HEK293 (cell line): Measurements from ENCODE around the gene CHIT1.
A peak's percentile ranks its signal among the peaks of the same experiment; 100 is the strongest.

Source experiments
- CTCF ChIA-PET: fragments of 350-600 bp; formaldehyde crosslinking; extraction: SDS; loops from one replicate; lab custom pipeline; 2021; ENCODE audit warnings: antibody characterized with exemption; lab: Yijun Ruan, JAX
- POLR2A ChIA-PET: fragments of 300-600 bp; formaldehyde crosslinking; extraction: SDS; loops from one replicate; lab custom pipeline; 2020; ENCODE audit warnings: antibody characterized with exemption, inconsistent platforms; lab: Yijun Ruan, JAX
- H3K27ac ChIP-seq: fragments of 200-500 bp; sonication (Bioruptor generic); 2 replicates; pipeline ENCODE4 v1.5.1; 2014; ENCODE audit warnings: low read depth, low read length, control low read depth, inconsistent platforms; ENCODE audit errors: extremely low read depth
- H3K36me3 ChIP-seq, 2 experiments: fragments of 200-500 bp in 1 of 2; sonication (Bioruptor generic) in 1 of 2; 1 replicate in 1 of 2; 2 replicates in 1 of 2; pipeline ENCODE4 v1.5.1; 2014 to 2017; ENCODE audit warnings: inconsistent platforms in 2 of 2, low read length in 2 of 2; ENCODE audit not compliant: control insufficient read depth in 2 of 2, insufficient read depth in 1 of 2
- H3K4me1 ChIP-seq: fragments of 200-500 bp; sonication (Bioruptor generic); 2 replicates; pipeline ENCODE4 v1.5.1; 2014; ENCODE audit warnings: mild to moderate bottlenecking, low read length, inconsistent platforms; ENCODE audit not compliant: control insufficient read depth, insufficient read depth
- H3K4me3 ChIP-seq: 2 replicates; pipeline ENCODE4 v1.5.1; 2011; ENCODE audit warnings: low read depth, mild to moderate bottlenecking, control low read depth, low read length, moderate library complexity
- H3K9me3 ChIP-seq: fragments of 200-500 bp; sonication (Bioruptor generic); 2 replicates; pipeline ENCODE4 v1.5.1; 2014; ENCODE audit warnings: low read depth, low read length, inconsistent platforms; ENCODE audit not compliant: control insufficient read depth, insufficient read depth
- GLI2 ChIP-seq: fragments of 450-650 bp; formaldehyde crosslinking; IDR thresholded peaks from 2 replicates; pipeline ENCODE4; 2017; ENCODE audit warnings: missing biosample characterization, missing genetic modification characterization, low read depth, borderline replicate concordance
- GLIS1 ChIP-seq: fragments of 450-650 bp; formaldehyde crosslinking; IDR thresholded peaks from 2 replicates; pipeline ENCODE4 v1.5.1; 2016; ENCODE audit warnings: missing biosample characterization, missing genetic modification characterization
- KLF1 ChIP-seq: fragments of 450-650 bp; formaldehyde crosslinking; IDR thresholded peaks from 2 replicates; pipeline ENCODE4 v1.5.1; 2016; ENCODE audit warnings: missing biosample characterization, missing genetic modification characterization
- KLF8 ChIP-seq: fragments of 450-650 bp; formaldehyde crosslinking; IDR thresholded peaks from 2 replicates; pipeline ENCODE4 v1.5.1; 2016; ENCODE audit warnings: missing biosample characterization, missing genetic modification characterization
- ZFHX2 ChIP-seq: fragments of 450-650 bp; formaldehyde crosslinking; conservative IDR thresholded peaks from 2 replicates; pipeline ENCODE4 v1.5.1; 2016; ENCODE audit warnings: missing biosample characterization, missing genetic modification characterization
- ZNF175 ChIP-seq: fragments of 450-650 bp; formaldehyde crosslinking; IDR thresholded peaks from 2 replicates; pipeline ENCODE4 v1.5.1; 2016; ENCODE audit warnings: missing biosample characterization, missing genetic modification characterization
- ZNF184 ChIP-seq: fragments of 450-650 bp; IDR thresholded peaks from 2 replicates; pipeline ENCODE4 v1.5.1; 2018; ENCODE audit warnings: missing biosample characterization, mild to moderate bottlenecking, missing genetic modification characterization
- ZNF311 ChIP-seq: fragments of 450-650 bp; formaldehyde crosslinking; IDR thresholded peaks from 2 replicates; pipeline ENCODE4 v1.5.1; 2017; ENCODE audit warnings: missing biosample characterization, missing genetic modification characterization, borderline replicate concordance
- ZNF404 ChIP-seq: fragments of 450-650 bp; formaldehyde crosslinking; IDR thresholded peaks from 2 replicates; pipeline ENCODE4 v1.5.1; 2017; ENCODE audit warnings: missing biosample characterization, missing genetic modification characterization
- ZNF707 ChIP-seq: fragments of 450-650 bp; formaldehyde crosslinking; IDR thresholded peaks from 2 replicates; pipeline ENCODE4 v1.5.1; 2016; ENCODE audit warnings: missing biosample characterization, missing genetic modification characterization
- TF ChIP-seq, protein P1 (sequence below): fragments of 450-650 bp; formaldehyde crosslinking; IDR thresholded peaks from 2 replicates; pipeline ENCODE4 v1.5.1; 2016; ENCODE audit warnings: missing biosample characterization, missing genetic modification characterization
- TF ChIP-seq, protein P2 (sequence below): fragments of 450-650 bp; formaldehyde crosslinking; IDR thresholded peaks from 2 replicates; pipeline ENCODE4 v1.5.1; 2016; ENCODE audit warnings: missing biosample characterization, missing genetic modification characterization
- TF ChIP-seq, protein P3 (sequence below): fragments of 450-650 bp; formaldehyde crosslinking; IDR thresholded peaks from 2 replicates; pipeline ENCODE4 v1.5.1; 2016; ENCODE audit warnings: missing biosample characterization, missing genetic modification characterization
- TF ChIP-seq, protein P4 (sequence below): fragments of 450-650 bp; formaldehyde crosslinking; IDR thresholded peaks from 2 replicates; pipeline ENCODE4 v1.5.1; 2016; ENCODE audit warnings: missing biosample characterization, missing genetic modification characterization, borderline replicate concordance

The CHIT1 gene

DNA sequence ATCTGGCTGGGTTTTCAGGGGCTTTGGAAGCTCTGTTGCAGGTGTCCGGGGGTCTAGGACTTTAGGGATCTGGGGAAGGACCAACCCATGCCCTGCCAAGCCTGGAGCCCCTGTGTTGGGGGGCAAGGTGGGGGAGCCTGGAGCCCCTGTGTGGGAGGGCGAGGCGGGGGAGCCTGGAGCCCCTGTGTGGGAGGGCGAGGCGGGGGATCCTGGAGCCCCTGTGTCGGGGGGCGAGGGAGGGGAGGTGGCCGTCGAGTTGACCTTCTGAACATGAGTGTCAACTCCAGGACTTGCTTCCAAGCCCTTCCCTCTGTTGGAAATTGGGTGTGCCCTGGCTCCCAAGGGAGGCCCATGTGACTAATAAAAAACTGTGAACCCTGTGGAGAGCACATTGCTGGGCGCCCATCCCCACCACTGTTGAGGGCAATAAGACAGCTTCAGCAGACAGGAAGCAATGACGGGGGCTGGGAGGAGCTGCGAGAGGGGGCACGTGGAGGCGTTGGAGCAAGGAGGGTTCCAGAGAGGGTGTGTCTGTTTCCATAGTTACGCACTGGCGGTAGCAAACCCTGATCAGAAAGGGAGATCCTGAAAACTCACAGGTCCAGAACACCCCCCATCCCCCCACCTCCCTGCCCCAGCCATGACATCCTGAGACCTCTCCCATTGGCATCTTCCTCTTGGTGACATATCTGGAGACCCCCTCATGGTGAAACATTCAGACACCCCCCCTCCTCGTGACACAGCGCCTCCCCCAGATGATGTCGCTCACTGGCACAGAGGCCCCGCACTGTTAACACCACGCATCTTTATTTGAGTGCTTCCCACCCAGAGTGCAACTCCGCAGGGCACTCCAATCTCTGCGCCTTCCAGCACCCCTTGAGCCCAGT lies 62.2 kb downstream of the CHIT1 start:
- Histone ChIP-seq H3K4me3 (no peak overlapping the region), H3K36me3 (peaks cover 0 to 2% of the 10 kb centered on the region in 2 experiments; a peak in 1 of 3 replicates), H3K4me1 (no peaks in the 10 kb centered on the region), H3K27ac (no peak overlapping the region), H3K9me3 (no peaks in the 10 kb centered on the region)
- TF ChIP-seq ZNF184 (tag by site-specific recombination) (no peak), KLF1 (tag by site-specific recombination) (peak; percentile 33; the same call in 1 of the 2 replicates), ZNF404 (tag by site-specific recombination) (no peak)
- TF ChIP-seq, protein P1, sequence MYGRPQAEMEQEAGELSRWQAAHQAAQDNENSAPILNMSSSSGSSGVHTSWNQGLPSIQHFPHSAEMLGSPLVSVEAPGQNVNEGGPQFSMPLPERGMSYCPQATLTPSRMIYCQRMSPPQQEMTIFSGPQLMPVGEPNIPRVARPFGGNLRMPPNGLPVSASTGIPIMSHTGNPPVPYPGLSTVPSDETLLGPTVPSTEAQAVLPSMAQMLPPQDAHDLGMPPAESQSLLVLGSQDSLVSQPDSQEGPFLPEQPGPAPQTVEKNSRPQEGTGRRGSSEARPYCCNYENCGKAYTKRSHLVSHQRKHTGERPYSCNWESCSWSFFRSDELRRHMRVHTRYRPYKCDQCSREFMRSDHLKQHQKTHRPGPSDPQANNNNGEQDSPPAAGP (tag by site-specific recombination), result peak; percentile 68
- ChIA-PET CTCF (interaction anchor here (0.7 to 7.5 kb wide), 6 partner anchors 48 to 128 kb away, joined by 3 to 113 read pairs (median 4); no protein-coding TSS in a partner anchor), POLR2A (no interaction called here)

DNA sequence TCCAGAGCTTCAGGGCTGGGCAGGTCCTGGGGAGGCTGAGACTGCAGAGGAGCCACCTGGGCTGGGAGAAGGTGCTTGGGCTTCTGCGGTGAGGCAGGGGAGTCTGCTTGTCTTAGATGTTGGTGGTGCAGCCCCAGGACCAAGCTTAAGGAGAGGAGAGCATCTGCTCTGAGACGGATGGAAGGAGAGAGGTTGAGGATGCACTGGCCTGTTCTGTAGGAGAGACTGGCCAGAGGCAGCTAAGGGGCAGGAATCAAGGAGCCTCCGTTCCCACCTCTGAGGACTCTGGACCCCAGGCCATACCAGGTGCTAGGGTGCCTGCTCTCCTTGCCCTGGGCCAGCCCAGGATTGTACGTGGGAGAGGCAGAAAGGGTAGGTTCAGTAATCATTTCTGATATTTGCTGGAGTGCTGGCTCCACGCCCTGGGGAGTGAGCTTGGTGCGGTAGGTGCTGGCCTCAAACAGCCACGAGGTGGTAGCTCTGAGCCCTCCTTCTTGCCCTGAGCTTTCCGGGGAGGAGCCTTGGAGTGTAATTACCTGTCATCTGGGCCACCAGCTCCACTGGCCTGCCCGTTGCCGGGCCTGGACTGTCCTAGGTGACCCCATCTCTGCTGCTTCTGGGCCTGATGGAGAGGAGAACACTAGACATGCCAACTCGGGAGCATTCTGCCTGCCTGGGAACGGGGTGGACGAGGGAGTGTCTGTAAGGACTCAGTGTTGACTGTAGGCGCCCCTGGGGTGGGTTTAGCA lies 63.1 kb downstream of the CHIT1 start:
- Histone ChIP-seq H3K4me3 (no peak overlapping the region), H3K9me3 (no peaks in the 10 kb centered on the region), H3K27ac (no peak overlapping the region), H3K36me3 (peaks cover 0 to 2% of the 10 kb centered on the region in 2 experiments; a peak in 1 of 3 replicates), H3K4me1 (no peaks in the 10 kb centered on the region)
- POLR2A ChIA-PET, result no interaction called here
- CTCF ChIA-PET, result interaction anchor here (0.5 to 3.1 kb wide), 6 partner anchors 18 to 127 kb away, joined by 3 to 11 read pairs (median 4); no protein-coding TSS in a partner anchor
- TF ChIP-seq GLI2 (tag by site-specific recombination) (no peak), GLIS1 (tag by site-specific recombination) (peak; percentile 27; the same call in 1 of the 2 replicates), ZNF707 (tag by site-specific recombination) (no peak), ZNF311 (tag by site-specific recombination) (no peak), ZFHX2 (tag by site-specific recombination) (no peak), ZNF175 (no peak), KLF8 (tag by site-specific recombination) (no peak)
- TF ChIP-seq, protein P2, sequence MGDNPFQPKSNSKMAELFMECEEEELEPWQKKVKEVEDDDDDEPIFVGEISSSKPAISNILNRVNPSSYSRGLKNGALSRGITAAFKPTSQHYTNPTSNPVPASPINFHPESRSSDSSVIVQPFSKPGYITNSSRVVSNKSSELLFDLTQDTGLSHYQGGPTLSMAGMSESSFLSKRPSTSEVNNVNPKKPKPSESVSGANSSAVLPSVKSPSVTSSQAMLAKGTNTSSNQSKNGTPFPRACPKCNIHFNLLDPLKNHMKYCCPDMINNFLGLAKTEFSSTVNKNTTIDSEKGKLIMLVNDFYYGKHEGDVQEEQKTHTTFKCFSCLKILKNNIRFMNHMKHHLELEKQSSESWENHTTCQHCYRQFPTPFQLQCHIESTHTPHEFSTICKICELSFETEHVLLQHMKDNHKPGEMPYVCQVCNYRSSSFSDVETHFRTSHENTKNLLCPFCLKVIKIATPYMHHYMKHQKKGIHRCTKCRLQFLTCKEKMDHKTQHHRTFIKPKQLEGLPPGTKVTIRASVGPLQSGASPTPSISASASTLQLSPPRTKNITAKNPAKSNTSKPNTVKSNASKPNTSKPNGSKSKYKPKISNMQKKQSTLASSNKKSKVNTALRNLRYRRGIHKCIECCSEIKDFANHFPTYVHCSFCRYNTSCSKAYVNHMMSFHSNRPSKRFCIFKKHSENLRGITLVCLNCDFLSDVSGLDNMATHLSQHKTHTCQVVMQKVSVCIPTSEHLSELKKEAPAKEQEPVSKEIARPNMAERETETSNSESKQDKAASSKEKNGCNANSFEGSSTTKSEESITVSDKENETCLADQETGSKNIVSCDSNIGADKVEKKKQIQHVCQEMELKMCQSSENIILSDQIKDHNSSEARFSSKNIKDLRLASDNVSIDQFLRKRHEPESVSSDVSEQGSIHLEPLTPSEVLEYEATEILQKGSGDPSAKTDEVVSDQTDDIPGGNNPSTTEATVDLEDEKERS (tag by site-specific recombination), result no peak
- TF ChIP-seq, protein P1 (tag by site-specific recombination), result 0 out of 2 replicates have a peak, but pooled peaks have one; percentile 27
- TF ChIP-seq, protein P3, sequence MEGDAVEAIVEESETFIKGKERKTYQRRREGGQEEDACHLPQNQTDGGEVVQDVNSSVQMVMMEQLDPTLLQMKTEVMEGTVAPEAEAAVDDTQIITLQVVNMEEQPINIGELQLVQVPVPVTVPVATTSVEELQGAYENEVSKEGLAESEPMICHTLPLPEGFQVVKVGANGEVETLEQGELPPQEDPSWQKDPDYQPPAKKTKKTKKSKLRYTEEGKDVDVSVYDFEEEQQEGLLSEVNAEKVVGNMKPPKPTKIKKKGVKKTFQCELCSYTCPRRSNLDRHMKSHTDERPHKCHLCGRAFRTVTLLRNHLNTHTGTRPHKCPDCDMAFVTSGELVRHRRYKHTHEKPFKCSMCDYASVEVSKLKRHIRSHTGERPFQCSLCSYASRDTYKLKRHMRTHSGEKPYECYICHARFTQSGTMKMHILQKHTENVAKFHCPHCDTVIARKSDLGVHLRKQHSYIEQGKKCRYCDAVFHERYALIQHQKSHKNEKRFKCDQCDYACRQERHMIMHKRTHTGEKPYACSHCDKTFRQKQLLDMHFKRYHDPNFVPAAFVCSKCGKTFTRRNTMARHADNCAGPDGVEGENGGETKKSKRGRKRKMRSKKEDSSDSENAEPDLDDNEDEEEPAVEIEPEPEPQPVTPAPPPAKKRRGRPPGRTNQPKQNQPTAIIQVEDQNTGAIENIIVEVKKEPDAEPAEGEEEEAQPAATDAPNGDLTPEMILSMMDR, result peak; percentile 56; the same call in 1 of the 2 replicates
- TF ChIP-seq, protein P4, sequence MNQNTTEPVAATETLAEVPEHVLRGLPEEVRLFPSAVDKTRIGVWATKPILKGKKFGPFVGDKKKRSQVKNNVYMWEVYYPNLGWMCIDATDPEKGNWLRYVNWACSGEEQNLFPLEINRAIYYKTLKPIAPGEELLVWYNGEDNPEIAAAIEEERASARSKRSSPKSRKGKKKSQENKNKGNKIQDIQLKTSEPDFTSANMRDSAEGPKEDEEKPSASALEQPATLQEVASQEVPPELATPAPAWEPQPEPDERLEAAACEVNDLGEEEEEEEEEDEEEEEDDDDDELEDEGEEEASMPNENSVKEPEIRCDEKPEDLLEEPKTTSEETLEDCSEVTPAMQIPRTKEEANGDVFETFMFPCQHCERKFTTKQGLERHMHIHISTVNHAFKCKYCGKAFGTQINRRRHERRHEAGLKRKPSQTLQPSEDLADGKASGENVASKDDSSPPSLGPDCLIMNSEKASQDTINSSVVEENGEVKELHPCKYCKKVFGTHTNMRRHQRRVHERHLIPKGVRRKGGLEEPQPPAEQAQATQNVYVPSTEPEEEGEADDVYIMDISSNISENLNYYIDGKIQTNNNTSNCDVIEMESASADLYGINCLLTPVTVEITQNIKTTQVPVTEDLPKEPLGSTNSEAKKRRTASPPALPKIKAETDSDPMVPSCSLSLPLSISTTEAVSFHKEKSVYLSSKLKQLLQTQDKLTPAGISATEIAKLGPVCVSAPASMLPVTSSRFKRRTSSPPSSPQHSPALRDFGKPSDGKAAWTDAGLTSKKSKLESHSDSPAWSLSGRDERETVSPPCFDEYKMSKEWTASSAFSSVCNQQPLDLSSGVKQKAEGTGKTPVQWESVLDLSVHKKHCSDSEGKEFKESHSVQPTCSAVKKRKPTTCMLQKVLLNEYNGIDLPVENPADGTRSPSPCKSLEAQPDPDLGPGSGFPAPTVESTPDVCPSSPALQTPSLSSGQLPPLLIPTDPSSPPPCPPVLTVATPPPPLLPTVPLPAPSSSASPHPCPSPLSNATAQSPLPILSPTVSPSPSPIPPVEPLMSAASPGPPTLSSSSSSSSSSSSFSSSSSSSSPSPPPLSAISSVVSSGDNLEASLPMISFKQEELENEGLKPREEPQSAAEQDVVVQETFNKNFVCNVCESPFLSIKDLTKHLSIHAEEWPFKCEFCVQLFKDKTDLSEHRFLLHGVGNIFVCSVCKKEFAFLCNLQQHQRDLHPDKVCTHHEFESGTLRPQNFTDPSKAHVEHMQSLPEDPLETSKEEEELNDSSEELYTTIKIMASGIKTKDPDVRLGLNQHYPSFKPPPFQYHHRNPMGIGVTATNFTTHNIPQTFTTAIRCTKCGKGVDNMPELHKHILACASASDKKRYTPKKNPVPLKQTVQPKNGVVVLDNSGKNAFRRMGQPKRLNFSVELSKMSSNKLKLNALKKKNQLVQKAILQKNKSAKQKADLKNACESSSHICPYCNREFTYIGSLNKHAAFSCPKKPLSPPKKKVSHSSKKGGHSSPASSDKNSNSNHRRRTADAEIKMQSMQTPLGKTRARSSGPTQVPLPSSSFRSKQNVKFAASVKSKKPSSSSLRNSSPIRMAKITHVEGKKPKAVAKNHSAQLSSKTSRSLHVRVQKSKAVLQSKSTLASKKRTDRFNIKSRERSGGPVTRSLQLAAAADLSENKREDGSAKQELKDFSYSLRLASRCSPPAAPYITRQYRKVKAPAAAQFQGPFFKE (tag by site-specific recombination), result no peak
